ENCODE data around the gene AR. TPM values are rescaled to one million over a fixed set of nuclear protein-coding genes. Genes with fewer than 3 reads are reported as not detected.
"Not testable (repeated sequence)": the region's sequence is repeated elsewhere in the genome, so short reads cannot be mapped to it uniquely, and the experiment has no call there.

Gene AR
- total RNA-seq, 1 donor from 2014 or later = under 0.01 TPM

- H3K36me3 ChIP-seq (ENCODE audit: control insufficient read depth, insufficient read depth, low read length) = no peaks in the 10 kb centered on the region
- H3K4me3 ChIP-seq (ENCODE audit: low read depth, low read length) = no peak overlapping the region
- FAIRE-seq (no peak), DNase-seq (ENCODE audit: low read depth) (no peak)
- no peak for TF ChIP-seq CTCF (IDR thresholded peaks at IDR 0.05; ENCODE audit: insufficient read depth, low read length, severe bottlenecking)
- H3K27me3 ChIP-seq (ENCODE audit: control insufficient read depth, insufficient read depth, low read length) = no peaks in the 10 kb centered on the region
Measured at GRCh38 chrX:67622053-67622585, 78.3 kb downstream of the AR start.

GRCh38 chrX:67624325-67624724 lies 80.5 kb downstream of the AR start:
- no peaks in the 10 kb centered on the region for H3K36me3 ChIP-seq (ENCODE audit: control insufficient read depth, insufficient read depth, low read length)
- TF ChIP-seq CTCF (IDR thresholded peaks at IDR 0.05; ENCODE audit: insufficient read depth, low read length, severe bottlenecking) = no peak
- H3K4me3 ChIP-seq (ENCODE audit: low read depth, low read length) = no peak overlapping the region
- FAIRE-seq = no peak
- DNase-seq (ENCODE audit: low read depth) = no peak
- H3K27me3 ChIP-seq (ENCODE audit: control insufficient read depth, insufficient read depth, low read length) = no peaks in the 10 kb centered on the region

GRCh38 chrX:67635424-67635823 lies 91.6 kb downstream of the AR start:
- TF ChIP-seq CTCF (IDR thresholded peaks at IDR 0.05; ENCODE audit: insufficient read depth, low read length, severe bottlenecking) = no peak

GRCh38 chrX:67636532-67636931 lies 92.7 kb downstream of the AR start:
- TF ChIP-seq CTCF (IDR thresholded peaks at IDR 0.05; ENCODE audit: insufficient read depth, low read length, severe bottlenecking) = no peak
- no peak for DNase-seq (ENCODE audit: low read depth)
- no peaks in the 10 kb centered on the region for H3K27me3 ChIP-seq (ENCODE audit: control insufficient read depth, insufficient read depth, low read length)
- no peak overlapping the region for H3K4me3 ChIP-seq (ENCODE audit: low read depth, low read length)
- H3K36me3 ChIP-seq (ENCODE audit: control insufficient read depth, insufficient read depth, low read length) = no peaks in the 10 kb centered on the region
- no peak for FAIRE-seq

More at GRCh38 chrX:67635424-67635823, 91.6 kb downstream of the AR start:
- Histone ChIP-seq H3K27me3 (ENCODE audit: control insufficient read depth, insufficient read depth, low read length) (no peaks in the 10 kb centered on the region), H3K36me3 (ENCODE audit: control insufficient read depth, insufficient read depth, low read length) (no peaks in the 10 kb centered on the region), H3K4me3 (ENCODE audit: low read depth, low read length) (no peak overlapping the region)
- no peak for DNase-seq (ENCODE audit: low read depth)
- FAIRE-seq = no peak

GRCh38 chrX:67637293-67637692 lies 93.5 kb downstream of the AR start:
- not testable (repeated sequence) for H3K4me3 ChIP-seq (ENCODE audit: low read depth, low read length); H3K36me3 ChIP-seq (ENCODE audit: control insufficient read depth, insufficient read depth, low read length); H3K27me3 ChIP-seq (ENCODE audit: control insufficient read depth, insufficient read depth, low read length); DNase-seq (ENCODE audit: low read depth); FAIRE-seq

GRCh38 chrX:67648361-67648760 lies 104.5 kb downstream of the AR start:
- Histone ChIP-seq H3K36me3 (ENCODE audit: control insufficient read depth, insufficient read depth, low read length) (no peaks in the 10 kb centered on the region), H3K27me3 (ENCODE audit: control insufficient read depth, insufficient read depth, low read length) (no peaks in the 10 kb centered on the region), H3K4me3 (ENCODE audit: low read depth, low read length) (no peak overlapping the region)
- FAIRE-seq (no peak), DNase-seq (ENCODE audit: low read depth) (no peak)
- no peak for TF ChIP-seq CTCF (IDR thresholded peaks at IDR 0.05; ENCODE audit: insufficient read depth, low read length, severe bottlenecking)
